GM12878 (cell line): ENCODE measurements around the gene GZMM. TPM values are rescaled to one million over a fixed set of nuclear protein-coding genes. Genes with fewer than 3 reads are reported as not detected.

Experiments
- CEBPB ChIP-seq, 2 experiments: fragments of 150-350 bp in 1 of 2; IDR thresholded peaks; 2 replicates each; pipeline ENCODE4 v1.6.1; 2012 to 2014; ENCODE audit warnings: low read depth in 2 of 2, low read length in 2 of 2, borderline replicate concordance in 1 of 2, inconsistent platforms in 1 of 2
- CREM ChIP-seq: IDR thresholded peaks from 2 replicates; pipeline ENCODE4 v1.6.1; 2014; ENCODE audit warnings: antibody characterized with exemption, low read depth
- EGR1 ChIP-seq, 2 experiments: IDR thresholded peaks; 1 replicate in 1 of 2; 2 replicates in 1 of 2; pipeline ENCODE4 v1.6.1; 2011 to 2012; ENCODE audit warnings: low read depth in 2 of 2, low read length in 2 of 2, borderline replicate concordance in 1 of 2, mild to moderate bottlenecking in 1 of 2, moderate library complexity in 1 of 2
- ELK1 ChIP-seq: IDR thresholded peaks from 2 replicates; pipeline ENCODE4 v1.6.1; 2012; ENCODE audit warnings: low read depth, low read length, improper control_type of control experiment
- ETV6 ChIP-seq, 2 experiments: fragments of 450-650 bp in 1 of 2; IDR thresholded peaks in 1 of 2; conservative IDR thresholded peaks in 1 of 2; 2 replicates each; pipeline ENCODE4 v1.6.1; 2014; ENCODE audit warnings: antibody characterized with exemption in 1 of 2, borderline replicate concordance in 1 of 2, low read depth in 1 of 2, mild to moderate bottlenecking in 1 of 2, moderate library complexity in 1 of 2
- IKZF2 ChIP-seq, 2 experiments: fragments of 450-650 bp; IDR thresholded peaks; 2 replicates each; pipeline ENCODE4 v1.6.1; 2017; ENCODE audit warnings: mild to moderate bottlenecking in 2 of 2, moderate library complexity in 2 of 2
- IRF5 ChIP-seq: fragments of 450-650 bp; IDR thresholded peaks from 2 replicates; pipeline ENCODE4 v1.6.1; 2017; ENCODE audit warnings: borderline replicate concordance
- KDM1A ChIP-seq: fragments of 200-600 bp; sonication (generic); IDR thresholded peaks from 2 replicates; pipeline ENCODE4 v1.6.1; 2016; ENCODE audit warnings: borderline replicate concordance
- MEF2A ChIP-seq: IDR thresholded peaks from 2 replicates; pipeline ENCODE4 v1.6.1; 2011; ENCODE audit warnings: low read depth, mild to moderate bottlenecking, low read length, moderate library complexity; ENCODE audit not compliant: insufficient read depth
- MEF2B ChIP-seq: fragments of 450-650 bp; IDR thresholded peaks from 2 replicates; pipeline ENCODE4 v1.6.1; 2018; ENCODE audit warnings: mild to moderate bottlenecking, moderate library complexity; ENCODE audit not compliant: partially characterized antibody, poor library complexity, severe bottlenecking
- MTA2 ChIP-seq: fragments of 450-650 bp; IDR thresholded peaks from 2 replicates; pipeline ENCODE4 v1.6.1; 2016; ENCODE audit warnings: low read depth, mild to moderate bottlenecking, moderate library complexity
- PAX5 ChIP-seq: IDR thresholded peaks from 2 replicates; pipeline ENCODE4 v1.6.1; 2011; ENCODE audit warnings: low read depth, low read length, borderline replicate concordance
- RBBP5 ChIP-seq: fragments of 200-600 bp; sonication (generic); conservative IDR thresholded peaks from 2 replicates; pipeline ENCODE4 v1.6.1; 2016
- SPI1 ChIP-seq: IDR thresholded peaks from 2 replicates; pipeline ENCODE4 v1.6.1; 2011; ENCODE audit warnings: low read depth, mild to moderate bottlenecking, low read length, moderate library complexity, borderline replicate concordance; ENCODE audit not compliant: insufficient read depth
- polyA plus RNA-seq, 11 experiments: library from polyadenylated mRNA; depleted of rRNA in 4 of 11; unstranded in 6 of 11; stranded (reverse) in 5 of 11; fragments of >200 nt; fragmentation: Nextera tagmentation in 4 of 11; fragmentation: Illumina TruSeq in 1 of 11; extraction: Ambion mirVana in 4 of 11; extraction: Trizol in 1 of 11; gene quantifications; 1 replicate in 1 of 11; 2 replicates in 10 of 11; pipeline versions ENCODE4 v1.2.1 to v1.2.3, GENCODE V29; 2011 to 2016; ENCODE audit warnings: inconsistent platforms in 2 of 11, missing spikeins in 2 of 11, low read depth in 1 of 11
- total RNA-seq, 4 experiments: library from RNA; depleted of rRNA in 3 of 4; stranded (reverse); fragments of >200 nt in 3 of 4; fragmentation: Illumina TruSeq in 1 of 4; extraction: Trizol in 1 of 4; gene quantifications; 2 replicates each; pipeline versions ENCODE4 v1.2.1 to v1.2.3, GENCODE V29; 2013 to 2021
- TF ChIP-seq, protein P1 (sequence below): IDR thresholded peaks from 2 replicates; pipeline ENCODE4 v1.6.1; 2012; ENCODE audit warnings: low read depth, low read length, improper control_type of control experiment
- TF ChIP-seq, protein P2 (sequence below): fragments of 450-650 bp; IDR thresholded peaks from 2 replicates; pipeline ENCODE4 v1.6.1; 2016; ENCODE audit warnings: mild to moderate bottlenecking
- TF ChIP-seq, protein P3 (sequence below): fragments of 450-650 bp; IDR thresholded peaks from 2 replicates; pipeline ENCODE4 v1.6.1; 2016; ENCODE audit warnings: mild to moderate bottlenecking, moderate library complexity, borderline replicate concordance

GZMM gene
- total and polyA plus RNA-seq, 10 of the 15 experiments (the other 5 are each of a cell fraction or from before 2014, with no cell fraction given): 0.09 to 0.48 (median 0.23) TPM; not detected in 7

DNA sequence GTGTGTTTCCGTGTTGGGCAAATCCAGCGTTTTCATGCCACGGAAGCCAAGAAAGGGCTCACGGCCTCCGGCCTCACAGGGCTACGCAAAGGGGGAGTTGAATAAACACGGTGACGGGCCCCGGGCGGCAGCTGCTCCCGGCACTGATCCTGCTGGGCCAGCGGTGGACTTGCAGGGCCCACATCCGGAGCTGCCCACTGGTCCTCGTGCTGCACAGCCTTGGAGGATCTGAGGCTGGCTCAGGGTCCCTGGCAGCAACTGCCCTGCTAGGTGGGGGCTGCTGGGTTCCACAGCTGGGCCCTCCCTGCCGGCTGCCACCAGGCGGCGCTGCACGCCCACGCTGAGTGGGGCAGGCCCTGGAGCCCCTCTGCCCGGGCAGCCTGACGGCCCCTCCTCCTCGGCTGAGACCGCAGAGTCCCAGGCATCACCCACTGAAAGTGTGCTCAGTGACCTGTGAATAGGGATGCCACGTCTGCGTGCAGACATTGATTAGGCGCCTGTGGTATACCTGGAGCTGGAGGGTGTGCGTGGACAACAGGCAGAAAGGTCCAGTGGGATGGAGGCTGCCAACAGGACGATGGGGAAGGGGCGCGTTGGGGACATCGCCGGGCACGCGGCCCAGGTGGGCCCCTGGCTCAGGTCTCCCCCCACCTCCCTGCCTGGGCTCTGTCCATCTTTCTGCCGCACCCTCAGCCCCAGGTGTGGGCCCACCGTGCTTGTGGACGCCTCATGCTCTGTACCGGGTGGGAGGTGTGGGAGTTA lies 40.6 kb downstream of the GZMM start (continued):
- TF ChIP-seq, protein P1, sequence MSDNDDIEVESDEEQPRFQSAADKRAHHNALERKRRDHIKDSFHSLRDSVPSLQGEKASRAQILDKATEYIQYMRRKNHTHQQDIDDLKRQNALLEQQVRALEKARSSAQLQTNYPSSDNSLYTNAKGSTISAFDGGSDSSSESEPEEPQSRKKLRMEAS: no peak
- TF ChIP-seq PAX5 (no peak; the same call in 1 of the 2 replicates), MTA2 (no peak), EGR1 (IDR thresholded peaks at IDR 0.05; ENCODE audit: borderline replicate concordance in 1 of 2, low read depth in 2 of 2, low read length in 2 of 2) (peak in 1 of 2 experiments; percentile 55; a peak in 1 of 3 replicates), MEF2A (no peak), ELK1 (no peak), IKZF2 (IDR thresholded peaks at IDR 0.05) (no peak), ETV6 (conservative IDR thresholded peaks at IDR 0.05 in 1 of 2, IDR thresholded peaks at IDR 0.05 in 1 of 2; ENCODE audit: borderline replicate concordance in 1 of 2, low read depth in 1 of 2) (no peak), RBBP5 (no peak), CEBPB (IDR thresholded peaks at IDR 0.05; ENCODE audit: borderline replicate concordance in 1 of 2, low read depth in 2 of 2, low read length in 2 of 2) (no peak), MEF2B (no peak), IRF5 (no peak), KDM1A (no peak), CREM (no peak), SPI1 (no peak)
- TF ChIP-seq, protein P2, sequence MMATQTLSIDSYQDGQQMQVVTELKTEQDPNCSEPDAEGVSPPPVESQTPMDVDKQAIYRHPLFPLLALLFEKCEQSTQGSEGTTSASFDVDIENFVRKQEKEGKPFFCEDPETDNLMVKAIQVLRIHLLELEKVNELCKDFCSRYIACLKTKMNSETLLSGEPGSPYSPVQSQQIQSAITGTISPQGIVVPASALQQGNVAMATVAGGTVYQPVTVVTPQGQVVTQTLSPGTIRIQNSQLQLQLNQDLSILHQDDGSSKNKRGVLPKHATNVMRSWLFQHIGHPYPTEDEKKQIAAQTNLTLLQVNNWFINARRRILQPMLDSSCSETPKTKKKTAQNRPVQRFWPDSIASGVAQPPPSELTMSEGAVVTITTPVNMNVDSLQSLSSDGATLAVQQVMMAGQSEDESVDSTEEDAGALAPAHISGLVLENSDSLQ: no peak
- TF ChIP-seq, protein P3, sequence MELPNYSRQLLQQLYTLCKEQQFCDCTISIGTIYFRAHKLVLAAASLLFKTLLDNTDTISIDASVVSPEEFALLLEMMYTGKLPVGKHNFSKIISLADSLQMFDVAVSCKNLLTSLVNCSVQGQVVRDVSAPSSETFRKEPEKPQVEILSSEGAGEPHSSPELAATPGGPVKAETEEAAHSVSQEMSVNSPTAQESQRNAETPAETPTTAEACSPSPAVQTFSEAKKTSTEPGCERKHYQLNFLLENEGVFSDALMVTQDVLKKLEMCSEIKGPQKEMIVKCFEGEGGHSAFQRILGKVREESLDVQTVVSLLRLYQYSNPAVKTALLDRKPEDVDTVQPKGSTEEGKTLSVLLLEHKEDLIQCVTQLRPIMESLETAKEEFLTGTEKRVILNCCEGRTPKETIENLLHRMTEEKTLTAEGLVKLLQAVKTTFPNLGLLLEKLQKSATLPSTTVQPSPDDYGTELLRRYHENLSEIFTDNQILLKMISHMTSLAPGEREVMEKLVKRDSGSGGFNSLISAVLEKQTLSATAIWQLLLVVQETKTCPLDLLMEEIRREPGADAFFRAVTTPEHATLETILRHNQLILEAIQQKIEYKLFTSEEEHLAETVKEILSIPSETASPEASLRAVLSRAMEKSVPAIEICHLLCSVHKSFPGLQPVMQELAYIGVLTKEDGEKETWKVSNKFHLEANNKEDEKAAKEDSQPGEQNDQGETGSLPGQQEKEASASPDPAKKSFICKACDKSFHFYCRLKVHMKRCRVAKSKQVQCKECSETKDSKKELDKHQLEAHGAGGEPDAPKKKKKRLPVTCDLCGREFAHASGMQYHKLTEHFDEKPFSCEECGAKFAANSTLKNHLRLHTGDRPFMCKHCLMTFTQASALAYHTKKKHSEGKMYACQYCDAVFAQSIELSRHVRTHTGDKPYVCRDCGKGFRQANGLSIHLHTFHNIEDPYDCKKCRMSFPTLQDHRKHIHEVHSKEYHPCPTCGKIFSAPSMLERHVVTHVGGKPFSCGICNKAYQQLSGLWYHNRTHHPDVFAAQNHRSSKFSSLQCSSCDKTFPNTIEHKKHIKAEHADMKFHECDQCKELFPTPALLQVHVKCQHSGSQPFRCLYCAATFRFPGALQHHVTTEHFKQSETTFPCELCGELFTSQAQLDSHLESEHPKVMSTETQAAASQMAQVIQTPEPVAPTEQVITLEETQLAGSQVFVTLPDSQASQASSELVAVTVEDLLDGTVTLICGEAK: no peak
